Putamen (tissue), 1 donor: Measurements from ENCODE around the gene ICA1.
A peak's percentile ranks its signal among the peaks of the same experiment; 100 is the strongest.
"Not testable (repeated sequence)": the region's sequence is repeated elsewhere in the genome, so short reads cannot be mapped to it uniquely, and the experiment has no call there.

ENCODE experiments used
- DNase-seq: peaks from one replicate; pipeline ENCODE4 v3.0.0-alpha.2; 2016; ENCODE audit warnings: low spot score

ICA1 gene

DNA sequence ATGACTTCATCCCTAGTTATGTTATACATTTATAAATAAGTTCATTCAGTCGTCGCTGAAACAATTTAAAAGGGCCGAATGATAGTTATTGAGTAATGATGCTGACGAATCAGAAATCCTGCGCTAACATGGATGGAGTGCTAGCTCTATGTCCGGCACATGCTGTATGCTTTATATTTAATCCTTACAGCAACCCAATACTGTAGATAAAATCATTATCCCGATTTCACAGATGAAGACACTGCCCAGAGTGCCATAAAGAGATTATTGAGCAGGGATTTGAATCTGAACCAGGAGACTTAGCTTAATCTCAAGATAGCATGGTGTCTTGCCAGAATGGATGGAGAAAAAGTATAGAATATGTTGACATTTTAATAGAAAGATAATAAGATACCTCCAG, 1.1 kb upstream of the ICA1 start:
- DNase-seq, result no peak

DNA sequence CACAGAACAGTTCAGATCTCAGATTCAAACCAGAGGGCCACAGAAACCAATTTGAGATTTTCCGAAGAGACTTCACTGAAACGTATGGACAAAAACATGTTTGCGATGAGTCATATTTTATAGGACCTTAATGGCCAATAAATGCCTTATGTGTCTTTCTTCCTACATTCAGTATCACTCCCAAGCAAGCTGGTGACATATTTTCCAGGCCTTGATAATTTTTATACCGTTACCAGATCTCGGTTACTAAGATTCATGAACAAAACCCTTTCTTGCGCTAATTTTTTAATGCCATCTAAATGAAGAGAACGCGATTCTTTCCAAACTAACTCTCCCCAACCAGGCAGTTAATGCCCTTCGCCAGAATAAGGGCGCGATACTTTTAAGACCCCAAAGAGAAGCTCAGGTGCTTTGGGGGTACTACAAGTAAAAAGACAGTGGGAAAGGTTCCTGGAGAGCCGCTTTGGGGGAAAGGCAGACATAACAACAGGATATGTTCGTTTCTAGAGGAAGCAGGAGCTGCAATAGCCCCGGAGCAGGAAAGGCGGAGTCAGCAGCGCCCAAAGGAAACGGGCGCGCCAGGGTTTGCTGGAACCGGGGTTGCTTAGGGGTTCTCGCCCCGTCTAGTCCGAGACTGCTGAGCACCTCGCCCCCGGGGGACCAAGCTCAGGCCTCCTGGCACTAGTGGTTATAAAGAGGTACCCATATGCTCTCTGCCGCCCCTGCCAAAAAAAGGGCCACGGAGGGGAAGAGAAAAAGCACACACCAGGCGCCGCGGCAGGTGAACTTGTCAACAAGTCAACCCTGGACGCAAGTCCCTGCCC, 884 bp downstream of the ICA1 start:
- peak; percentile 45 for DNase-seq

GRCh38 chr7:8259586-8260222, 2.3 kb downstream of the ICA1 start:
- no peak for DNase-seq

DNA sequence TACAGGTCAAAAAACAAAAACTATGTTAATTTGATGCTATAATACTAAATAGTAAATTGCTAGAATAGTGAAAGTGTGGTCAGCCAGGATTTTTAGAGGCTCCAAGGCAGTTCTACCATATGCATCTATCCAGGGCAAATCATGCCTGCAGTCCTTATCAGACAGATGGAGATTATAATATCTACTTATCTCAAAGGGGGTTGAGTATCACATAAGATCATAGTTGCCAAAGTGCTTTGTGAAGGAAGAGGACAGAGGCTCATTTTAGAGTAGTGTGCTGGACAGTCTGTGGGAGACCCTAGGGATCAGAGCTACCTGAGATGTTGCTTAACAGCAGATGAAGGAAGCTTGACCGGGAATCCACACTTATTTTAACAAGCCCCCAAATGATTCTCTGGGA, 3.2 kb downstream of the ICA1 start:
- no peak for DNase-seq

DNA sequence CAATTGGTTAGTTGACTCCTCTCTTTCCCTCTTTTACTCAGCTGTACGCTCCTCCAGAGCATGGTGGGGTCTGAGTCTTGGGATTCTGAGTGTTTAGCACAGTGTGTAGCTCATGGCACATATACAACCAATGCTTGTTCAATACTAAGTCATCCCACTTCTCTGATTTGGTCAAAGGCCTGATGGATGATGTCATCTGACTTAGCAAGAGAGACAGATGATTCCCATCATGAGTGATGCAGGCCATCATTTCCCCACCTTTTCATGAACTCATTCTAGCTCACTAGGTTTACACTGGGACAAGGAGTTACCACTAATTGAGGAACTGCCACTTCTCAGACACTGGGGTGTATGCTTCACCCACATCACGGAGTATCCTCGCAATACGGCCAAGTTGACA, 3.8 kb downstream of the ICA1 start:
- no peak for DNase-seq

DNA sequence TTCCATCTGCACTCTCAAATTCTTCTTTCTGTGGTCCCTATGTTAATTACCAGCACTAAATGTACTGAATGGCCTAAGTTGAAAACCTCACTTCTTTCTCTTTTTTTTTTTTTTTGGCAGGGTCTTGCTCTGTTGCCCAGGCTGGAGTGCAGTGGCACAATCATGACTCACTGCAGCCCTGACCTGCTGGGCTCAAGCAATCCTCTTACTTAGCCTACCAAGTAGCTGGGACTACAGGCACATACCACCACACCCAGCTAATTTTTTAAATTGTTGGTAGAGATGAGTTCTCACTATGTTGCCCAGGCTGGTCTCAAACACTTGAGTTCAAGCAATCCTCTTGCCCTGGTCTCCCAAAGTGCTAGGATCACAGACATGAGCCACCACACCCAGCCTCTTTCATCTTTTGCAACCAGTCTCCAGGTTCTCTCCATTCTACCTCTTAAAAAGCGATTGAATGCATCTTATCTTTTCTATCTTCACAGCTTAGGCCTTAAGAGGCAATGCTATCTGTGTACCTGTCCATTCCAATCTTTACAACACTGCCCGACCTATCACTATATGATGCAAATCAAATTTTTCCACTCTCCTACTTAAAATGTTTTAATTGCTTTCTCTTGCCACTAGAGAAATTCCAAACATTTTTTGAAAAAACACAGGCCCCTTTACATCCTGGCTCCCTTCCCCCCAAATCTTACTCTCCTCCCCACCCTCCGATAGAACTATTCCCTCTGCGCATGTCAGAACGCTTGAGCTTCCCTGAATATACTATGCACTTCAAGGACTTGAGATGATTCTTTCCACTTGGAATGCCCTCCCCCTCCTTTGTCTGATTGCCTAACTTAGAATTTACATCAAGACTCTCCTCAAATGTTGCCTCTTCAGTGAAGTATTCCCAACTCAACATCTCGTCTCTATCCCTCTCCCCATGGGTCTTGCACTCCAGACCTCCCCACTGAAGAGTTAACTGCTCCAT, 6.0 kb downstream of the ICA1 start:
- no peak for DNase-seq

DNA sequence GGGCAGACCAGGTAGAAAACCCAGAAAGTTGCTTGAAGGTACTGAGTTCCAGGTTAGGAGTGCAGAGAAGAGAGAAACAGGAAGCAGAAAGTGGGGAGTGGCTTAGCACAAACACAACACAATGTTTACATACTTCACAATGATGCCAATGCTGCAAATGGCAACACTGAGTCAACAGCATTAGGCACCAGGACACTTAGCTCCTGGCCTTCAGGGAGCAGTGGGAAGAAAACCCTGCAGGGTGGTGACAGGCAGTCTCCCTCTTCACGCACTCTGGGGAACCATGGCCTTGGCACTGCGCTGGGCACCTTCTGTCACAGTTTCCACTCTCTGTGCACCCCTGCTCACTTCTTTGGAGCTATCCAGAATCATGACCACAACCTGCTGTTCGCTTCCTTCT, 7.3 kb downstream of the ICA1 start:
- no peak for DNase-seq

DNA sequence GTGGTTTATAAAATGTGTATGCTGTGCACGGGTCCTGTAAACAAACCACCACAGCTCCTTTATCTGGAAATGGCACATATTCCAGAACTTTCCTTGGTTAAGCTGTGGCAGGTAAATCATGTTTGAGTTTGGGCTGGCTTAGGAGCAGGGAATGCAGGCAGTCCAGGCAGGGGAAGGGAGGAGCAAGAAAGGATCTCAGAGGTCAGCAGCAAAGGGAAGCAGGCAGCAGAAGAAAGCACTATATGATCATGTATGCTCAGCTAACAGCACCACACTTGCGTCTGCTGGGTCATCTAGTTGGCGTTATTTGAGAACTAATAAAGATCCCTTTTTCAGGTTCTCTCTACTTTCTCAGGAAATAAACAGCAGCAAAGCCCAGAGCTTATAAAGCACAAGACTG, 7.8 kb downstream of the ICA1 start:
- DNase-seq, result no peak

DNA sequence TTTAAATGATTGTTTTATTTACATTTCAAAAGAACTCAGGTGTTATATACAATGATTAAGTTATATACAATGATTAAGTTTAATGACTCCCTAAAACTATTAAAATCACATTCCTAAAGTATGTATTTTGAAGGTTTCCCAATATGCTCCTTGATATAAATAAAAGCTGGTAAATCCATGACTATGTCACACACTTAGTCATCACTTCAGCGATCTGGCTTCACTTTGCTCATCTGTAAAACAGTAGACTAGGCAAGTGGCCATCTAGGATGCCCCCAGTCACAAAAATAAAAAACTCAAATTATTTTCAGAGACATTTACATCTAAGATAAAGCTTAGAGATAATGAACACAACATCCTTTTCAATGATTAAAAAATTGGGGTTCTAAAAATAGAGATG, 10.8 kb downstream of the ICA1 start:
- DNase-seq, result no peak

GRCh38 chr7:8250547-8250946, 11.4 kb downstream of the ICA1 start:
- DNase-seq, result no peak

DNA sequence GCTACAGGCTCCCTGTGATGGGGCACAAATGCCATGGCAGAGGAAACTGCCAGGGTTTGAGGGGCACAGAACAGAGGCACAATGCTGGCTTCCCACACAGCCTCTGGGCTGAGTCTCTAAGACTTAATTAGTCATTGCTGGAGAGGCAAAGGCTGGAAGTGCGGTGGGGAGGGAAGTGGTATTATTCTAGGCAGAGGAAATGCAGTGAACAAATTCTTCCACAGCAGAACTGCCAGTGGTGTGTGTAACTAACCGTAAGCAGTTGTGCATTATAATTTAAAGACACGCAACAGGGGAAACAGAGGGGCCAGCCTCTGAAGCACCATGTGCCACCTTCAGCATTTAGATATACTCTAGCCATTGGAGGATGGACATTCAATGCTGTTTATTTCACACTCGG, 12.8 kb downstream of the ICA1 start:
- no peak for DNase-seq

DNA sequence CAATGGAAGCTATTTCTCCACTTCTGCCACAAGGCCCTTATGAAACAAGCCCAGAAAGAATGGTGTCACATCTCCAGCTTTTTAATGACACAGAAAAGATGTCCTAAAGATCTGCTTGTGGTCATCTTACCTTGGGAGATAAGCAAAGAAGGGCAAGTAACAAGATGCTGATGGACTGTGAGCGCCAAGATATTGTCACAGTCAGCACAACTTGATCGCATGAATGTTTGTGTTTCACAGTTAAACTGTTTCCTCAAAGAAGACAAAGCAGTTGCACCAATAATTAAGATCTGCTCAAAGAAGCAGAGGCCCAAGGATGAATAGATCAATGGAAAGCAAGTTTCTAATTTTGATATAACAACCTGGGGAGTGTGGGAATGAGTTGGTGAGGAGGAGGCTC, 15.9 kb downstream of the ICA1 start:
- DNase-seq, result no peak

- not testable (repeated sequence) for DNase-seq
Observed at GRCh38 chr7:8245032-8245431, 16.9 kb downstream of the ICA1 start.

DNA sequence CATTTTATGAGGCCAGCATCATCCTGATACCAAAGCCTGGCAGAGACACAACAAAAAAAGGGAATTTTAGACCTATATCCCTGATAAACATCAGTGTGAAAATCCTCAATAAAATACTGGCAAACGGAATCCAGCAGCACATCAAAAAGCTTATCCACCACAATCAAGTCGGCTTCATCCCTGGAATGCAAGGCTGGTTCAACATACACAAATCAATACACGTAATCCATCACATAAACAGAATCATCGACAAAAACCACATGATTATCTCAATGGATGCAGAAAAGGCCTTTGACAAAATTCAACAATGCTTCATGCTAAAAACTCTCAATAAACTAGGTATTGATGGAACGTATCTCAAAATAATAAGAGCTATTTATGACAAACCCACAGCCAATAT, 18.9 kb downstream of the ICA1 start:
- not testable (repeated sequence) for DNase-seq

- DNase-seq, result not testable (repeated sequence)
Observed at GRCh38 chr7:8239702-8240362, 22.1 kb downstream of the ICA1 start.

DNA sequence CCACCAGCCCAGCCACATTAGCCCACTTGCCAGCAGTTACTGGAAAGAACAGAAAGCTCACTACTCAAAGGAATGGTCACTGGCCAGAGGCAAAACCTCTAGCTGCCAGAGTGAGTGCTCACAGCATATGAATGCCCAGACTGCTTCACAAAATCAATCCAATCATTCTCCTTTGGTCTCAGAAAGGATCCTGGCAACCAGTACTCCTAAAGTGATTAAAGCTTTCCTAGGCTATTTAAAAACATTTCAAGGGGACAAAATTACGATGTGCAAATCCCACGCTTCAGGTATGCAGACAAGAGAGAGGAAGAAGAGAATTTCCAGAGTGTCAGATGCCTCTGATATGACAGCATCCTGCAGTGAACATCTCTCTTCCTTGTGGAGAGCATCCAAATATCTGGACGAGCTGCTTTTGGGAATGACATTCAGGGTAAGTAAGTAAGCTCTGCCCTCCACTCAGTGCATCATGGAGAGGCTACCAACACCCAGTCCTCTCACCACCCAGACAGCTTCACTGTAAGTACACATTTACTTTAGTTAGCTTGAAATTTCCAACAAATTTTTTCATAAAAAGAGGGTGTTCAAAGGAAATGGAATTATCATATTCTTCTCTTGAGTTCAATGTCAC, 25.1 kb downstream of the ICA1 start:
- DNase-seq, result no peak

- DNase-seq, result no peak
Observed at GRCh38 chr7:8232999-8233847, 28.7 kb downstream of the ICA1 start.

- DNase-seq, result no peak
Observed at GRCh38 chr7:8229927-8230326, 32.0 kb downstream of the ICA1 start.

- DNase-seq, result no peak
Observed at GRCh38 chr7:8228766-8229674, 32.9 kb downstream of the ICA1 start.

- DNase-seq, result no peak
Observed at GRCh38 chr7:8228068-8228467, 33.9 kb downstream of the ICA1 start.
